ENCODE results near the gene MALSU1.

MALSU1 gene

GRCh38 chr7:23341846-23342598 is 42.9 kb downstream of the MALSU1 start:
- H2AFZ ChIP-seq (ENCODE audit: low read depth, low read length), result no peak overlapping the region
- no peaks in the 10 kb centered on the region for H3K27me3 ChIP-seq (ENCODE audit: insufficient read depth, low read length, poor library complexity)
- no peaks in the 10 kb centered on the region for H3K9me3 ChIP-seq (ENCODE audit: insufficient read depth, low read length, severe bottlenecking)
- no peak for ATAC-seq (ENCODE audit: insufficient read depth, low read depth)
- no peak for DNase-seq
- H3K27ac ChIP-seq (ENCODE audit: low read length), result no peak overlapping the region
- TF ChIP-seq CTCF (IDR thresholded peaks at IDR 0.05; ENCODE audit: borderline replicate concordance, extremely low read depth, low read length, poor library complexity, severe bottlenecking) (no peak), EZH2 (IDR thresholded peaks at IDR 0.05; ENCODE audit: borderline replicate concordance, low read depth, low read length, severe bottlenecking) (no peak)
- H3K4me2 ChIP-seq (ENCODE audit: insufficient read depth, low read length), result no peak overlapping the region
- H3K36me3 ChIP-seq (ENCODE audit: insufficient read depth, low read length), result no peaks in the 10 kb centered on the region
- H3K4me3 ChIP-seq (ENCODE audit: low read depth in 1 of 2, low read length in 2 of 2), result no peak overlapping the region
- H4K20me1 ChIP-seq (ENCODE audit: insufficient read depth, low read length), result no peaks in the 10 kb centered on the region
- H3K79me2 ChIP-seq (ENCODE audit: insufficient read depth, low read length), result no peaks in the 10 kb centered on the region
- H3K4me1 ChIP-seq (ENCODE audit: insufficient read depth, low read length), result peaks cover 18% of the 10 kb centered on the region
- no peak overlapping the region for H3K9ac ChIP-seq (ENCODE audit: low read depth, low read length)

GRCh38 chr7:23343102-23343501 is 44.0 kb downstream of the MALSU1 start:
- H3K79me2 ChIP-seq (ENCODE audit: insufficient read depth, low read length), result no peaks in the 10 kb centered on the region
- no peaks in the 10 kb centered on the region for H3K27me3 ChIP-seq (ENCODE audit: insufficient read depth, low read length, poor library complexity)
- no peak for TF ChIP-seq CTCF (IDR thresholded peaks at IDR 0.05; ENCODE audit: borderline replicate concordance, extremely low read depth, low read length, poor library complexity, severe bottlenecking)
- no peak for TF ChIP-seq EZH2 (IDR thresholded peaks at IDR 0.05; ENCODE audit: borderline replicate concordance, low read depth, low read length, severe bottlenecking)
- H3K4me1 ChIP-seq (ENCODE audit: insufficient read depth, low read length), result peaks cover 18% of the 10 kb centered on the region
- no peak overlapping the region for H3K27ac ChIP-seq (ENCODE audit: low read length)
- no peak overlapping the region for H3K4me2 ChIP-seq (ENCODE audit: insufficient read depth, low read length)
- DNase-seq (no peak), ATAC-seq (ENCODE audit: insufficient read depth, low read depth) (no peak)
- no peaks in the 10 kb centered on the region for H4K20me1 ChIP-seq (ENCODE audit: insufficient read depth, low read length)
- no peaks in the 10 kb centered on the region for H3K36me3 ChIP-seq (ENCODE audit: insufficient read depth, low read length)
- no peak overlapping the region for H2AFZ ChIP-seq (ENCODE audit: low read depth, low read length)
- no peak overlapping the region for H3K4me3 ChIP-seq (ENCODE audit: low read depth in 1 of 2, low read length in 2 of 2)
- H3K9ac ChIP-seq (ENCODE audit: low read depth, low read length), result no peak overlapping the region
- no peaks in the 10 kb centered on the region for H3K9me3 ChIP-seq (ENCODE audit: insufficient read depth, low read length, severe bottlenecking)

GRCh38 chr7:23343806-23344475 is 44.8 kb downstream of the MALSU1 start:
- Histone ChIP-seq H3K36me3 (ENCODE audit: insufficient read depth, low read length) (no peaks in the 10 kb centered on the region), H3K4me2 (ENCODE audit: insufficient read depth, low read length) (no peak overlapping the region), H3K4me3 (ENCODE audit: low read depth in 1 of 2, low read length in 2 of 2) (no peak overlapping the region), H4K20me1 (ENCODE audit: insufficient read depth, low read length) (no peaks in the 10 kb centered on the region), H3K79me2 (ENCODE audit: insufficient read depth, low read length) (no peaks in the 10 kb centered on the region), H2AFZ (ENCODE audit: low read depth, low read length) (no peak overlapping the region), H3K27ac (ENCODE audit: low read length) (no peak overlapping the region), H3K4me1 (ENCODE audit: insufficient read depth, low read length) (peaks cover 18% of the 10 kb centered on the region), H3K27me3 (ENCODE audit: insufficient read depth, low read length, poor library complexity) (no peaks in the 10 kb centered on the region), H3K9me3 (ENCODE audit: insufficient read depth, low read length, severe bottlenecking) (no peaks in the 10 kb centered on the region), H3K9ac (ENCODE audit: low read depth, low read length) (no peak overlapping the region)
- ATAC-seq (ENCODE audit: insufficient read depth, low read depth) (no peak), DNase-seq (no peak)
- TF ChIP-seq EZH2 (IDR thresholded peaks at IDR 0.05; ENCODE audit: borderline replicate concordance, low read depth, low read length, severe bottlenecking) (no peak), CTCF (IDR thresholded peaks at IDR 0.05; ENCODE audit: borderline replicate concordance, extremely low read depth, low read length, poor library complexity, severe bottlenecking) (no peak)

All from DND-41 (cell line).